ENCODE data around the gene FRMPD1.
A peak's percentile ranks its signal among the peaks of the same experiment; 100 is the strongest.
"Not testable (repeated sequence)": the region's sequence is repeated elsewhere in the genome, so short reads cannot be mapped to it uniquely, and the experiment has no call there.

Gene FRMPD1

GRCh38 chr9:37650873-37651768 lies at the start of gene FRMPD1:
TSS of gene FRMPD1 (plus strand) at chr9:37650954. CDS start at chr9:37692642, 41,688 bp downstream.
- no peak for DNase-seq (ENCODE audit: low read depth in 2 of 2)

DNA sequence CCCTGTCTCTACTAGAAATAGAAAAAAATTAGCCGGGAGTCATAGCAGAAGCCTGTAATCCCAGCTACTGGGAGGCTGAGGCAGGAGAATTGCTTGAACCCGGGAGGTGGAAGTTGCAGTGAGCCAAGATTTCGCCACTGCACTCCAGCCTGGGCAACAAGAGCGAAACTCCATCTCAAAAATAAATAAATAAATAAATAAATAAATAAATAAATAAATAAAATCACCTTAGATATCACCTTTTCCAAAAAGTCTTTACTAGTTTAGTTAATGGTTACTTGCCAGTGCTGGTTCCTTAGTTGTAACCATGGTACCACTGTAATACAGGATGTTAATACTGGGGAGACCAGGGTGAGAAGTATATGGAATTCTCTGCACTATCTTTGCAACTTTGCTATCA lies 48.7 kb upstream of the FRMPD1 start:
- not testable (repeated sequence) for DNase-seq (ENCODE audit: low read depth in 2 of 2)

DNA sequence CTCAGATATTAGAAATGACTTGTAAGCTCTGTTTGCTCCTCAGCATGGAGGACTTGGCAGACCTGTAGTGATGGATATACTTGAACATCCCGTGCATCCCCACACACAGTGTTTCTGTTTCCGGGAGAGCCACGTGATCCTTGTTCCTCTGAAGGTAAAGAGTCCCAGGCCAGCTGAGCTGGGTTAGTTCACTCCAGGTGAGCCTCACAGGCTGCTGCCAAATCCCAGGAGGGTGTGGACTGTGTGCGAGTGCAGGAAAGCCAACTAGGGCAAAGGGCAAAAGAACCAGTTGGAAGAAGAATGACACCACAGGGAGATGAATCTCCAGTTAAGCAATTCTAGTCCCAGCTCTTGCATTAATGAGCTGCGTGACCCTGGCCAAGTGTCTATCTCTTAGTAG lies 47.9 kb upstream of the FRMPD1 start:
- no peak for DNase-seq (ENCODE audit: low read depth in 2 of 2)

GRCh38 chr9:37604296-37604695 lies 46.5 kb upstream of the FRMPD1 start:
- DNase-seq (ENCODE audit: low read depth in 2 of 2) = no peak

GRCh38 chr9:37608250-37608649 lies 42.5 kb upstream of the FRMPD1 start:
- DNase-seq (ENCODE audit: low read depth in 2 of 2) = no peak

DNA sequence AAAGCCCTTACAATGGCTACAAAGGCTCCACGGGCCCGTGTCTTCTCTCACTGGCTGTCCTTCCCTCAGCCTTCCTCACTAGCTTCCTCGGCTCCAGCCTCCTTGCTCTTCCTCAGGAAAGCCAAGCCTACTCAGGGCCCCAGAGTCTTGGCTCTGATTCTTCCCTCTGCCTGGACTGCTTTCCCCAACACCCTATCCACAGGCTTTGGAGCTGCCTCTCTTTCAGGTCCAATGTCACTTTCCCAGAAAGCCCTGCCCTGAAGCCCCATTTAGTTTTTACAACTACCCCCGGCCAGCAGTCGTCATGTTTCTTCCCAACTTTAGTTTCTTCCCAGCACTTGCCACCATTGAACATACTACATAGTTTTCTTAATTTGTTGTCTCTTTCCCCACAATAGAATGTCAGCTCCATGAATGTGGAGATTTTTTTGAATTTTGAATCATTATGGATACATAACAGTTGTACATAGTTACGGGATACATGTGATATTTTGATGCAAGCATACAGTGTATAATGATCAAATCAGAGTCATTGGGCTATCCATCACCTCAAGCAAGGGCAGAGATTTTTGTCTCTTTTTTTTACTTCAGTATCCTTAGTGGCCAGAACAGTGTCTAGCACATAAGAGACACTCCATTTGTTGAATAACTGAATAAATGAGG lies 40.9 kb upstream of the FRMPD1 start:
- no peak for DNase-seq (ENCODE audit: low read depth in 2 of 2)

DNA sequence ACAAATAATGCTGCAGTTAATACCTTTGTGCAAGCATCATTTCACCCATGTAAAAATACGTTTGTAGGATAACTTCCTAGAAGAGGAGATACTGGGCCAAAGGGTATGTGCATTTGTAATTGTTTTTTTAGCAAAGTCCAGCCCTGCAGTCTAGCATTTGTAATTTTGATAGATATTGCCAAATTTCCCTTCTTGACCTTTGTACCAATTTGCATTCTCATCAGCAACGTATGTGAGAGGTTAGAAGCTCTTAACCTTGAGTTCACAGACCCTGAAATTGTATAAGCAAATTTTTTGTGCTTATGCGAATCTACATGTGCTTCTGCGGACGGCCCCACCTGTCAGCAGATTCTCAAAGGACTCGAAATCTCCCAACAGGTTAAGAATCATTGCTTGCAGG lies 39.7 kb upstream of the FRMPD1 start:
- DNase-seq (ENCODE audit: low read depth in 2 of 2) = no peak

- no peak for DNase-seq (ENCODE audit: low read depth in 2 of 2)
Observed at GRCh38 chr9:37611961-37612360, 38.8 kb upstream of the FRMPD1 start.

DNA sequence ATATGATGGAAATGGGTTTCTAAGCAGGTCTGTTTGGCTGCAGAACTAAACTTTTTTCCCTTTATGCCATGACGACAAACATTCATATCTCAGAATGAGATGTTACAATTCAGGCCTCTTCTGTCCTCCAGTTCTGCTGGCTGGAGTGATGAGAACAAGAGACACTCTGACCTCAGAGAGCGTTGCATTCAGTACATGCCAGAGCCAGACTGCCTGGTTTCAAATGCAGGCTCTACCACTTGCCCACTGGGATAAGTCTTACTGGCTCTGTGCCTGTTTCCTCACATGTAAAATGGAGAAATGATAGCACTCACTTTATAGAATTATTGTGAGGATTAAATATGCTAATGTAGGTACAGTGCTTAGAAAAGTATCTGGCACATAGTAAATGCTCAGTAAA lies 33.6 kb upstream of the FRMPD1 start:
- no peak for DNase-seq (ENCODE audit: low read depth in 2 of 2)

GRCh38 chr9:37617832-37618231 lies 32.9 kb upstream of the FRMPD1 start:
- DNase-seq (ENCODE audit: low read depth in 2 of 2) = no peak

GRCh38 chr9:37618817-37619216 lies 31.9 kb upstream of the FRMPD1 start:
- DNase-seq (ENCODE audit: low read depth in 2 of 2) = peak in 1 of 2 experiments; percentile 36

DNA sequence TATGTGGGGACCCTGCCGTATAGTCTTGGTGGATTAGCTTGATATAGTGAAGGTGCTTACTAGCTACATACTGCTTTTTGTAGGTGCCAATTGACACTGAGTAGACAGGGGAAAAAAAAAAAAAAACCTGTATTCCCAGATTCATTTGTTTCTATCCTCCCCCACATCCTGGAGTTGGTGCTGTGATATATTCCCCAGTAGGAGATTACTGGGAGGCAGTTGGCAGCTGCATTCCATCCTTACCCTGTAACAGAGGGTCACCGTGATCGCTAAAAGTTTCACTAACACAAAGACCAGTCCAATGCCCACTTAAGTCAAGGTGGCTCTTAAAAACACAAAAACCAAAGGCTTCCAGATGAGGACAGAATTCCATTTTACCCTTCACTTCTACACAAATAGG lies 30.9 kb upstream of the FRMPD1 start:
- DNase-seq (ENCODE audit: low read depth in 2 of 2) = no peak

GRCh38 chr9:37620396-37620795 lies 30.4 kb upstream of the FRMPD1 start:
- DNase-seq (ENCODE audit: low read depth in 2 of 2) = no peak

DNA sequence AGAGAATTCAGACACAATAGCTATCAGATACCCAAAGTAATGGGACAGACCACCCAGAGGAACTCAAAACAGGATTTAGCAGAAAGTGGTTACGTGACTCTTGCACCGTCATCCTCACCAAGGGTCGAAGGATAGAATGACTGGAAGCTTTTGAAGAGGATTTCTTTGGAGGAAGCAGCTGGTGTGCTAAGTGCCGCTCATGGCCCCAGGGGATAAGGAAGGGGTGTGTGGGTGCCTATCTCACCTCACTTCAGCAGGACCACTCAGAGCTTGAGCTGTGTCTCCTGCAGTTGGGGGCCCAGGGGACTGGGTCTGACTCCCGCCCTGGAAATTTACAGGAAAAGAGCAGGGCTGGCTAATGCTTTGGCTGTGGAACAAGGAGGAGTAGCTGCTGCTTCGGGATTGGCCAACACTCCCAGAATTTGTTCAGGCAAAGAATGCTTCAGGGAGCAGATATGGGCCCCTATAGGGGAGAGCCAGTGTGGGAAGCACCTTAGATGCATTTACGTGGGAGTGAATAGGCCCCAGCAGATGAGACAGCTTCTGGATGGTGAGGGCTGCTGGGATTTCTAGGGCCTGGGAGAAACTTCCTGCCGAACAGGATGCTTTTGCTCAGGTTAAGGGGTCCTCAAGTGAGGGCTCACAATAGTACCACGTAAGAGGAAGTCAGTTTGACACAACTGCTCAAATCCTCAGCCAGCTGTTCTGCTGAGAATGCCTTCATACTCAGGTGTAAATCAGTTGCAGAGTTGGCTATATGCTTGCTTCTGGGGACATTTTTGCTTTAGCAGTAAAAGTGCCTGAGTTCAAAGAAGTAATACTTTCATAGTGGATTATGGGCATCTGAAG lies 29.3 kb upstream of the FRMPD1 start:
- no peak for DNase-seq (ENCODE audit: low read depth in 2 of 2)

DNA sequence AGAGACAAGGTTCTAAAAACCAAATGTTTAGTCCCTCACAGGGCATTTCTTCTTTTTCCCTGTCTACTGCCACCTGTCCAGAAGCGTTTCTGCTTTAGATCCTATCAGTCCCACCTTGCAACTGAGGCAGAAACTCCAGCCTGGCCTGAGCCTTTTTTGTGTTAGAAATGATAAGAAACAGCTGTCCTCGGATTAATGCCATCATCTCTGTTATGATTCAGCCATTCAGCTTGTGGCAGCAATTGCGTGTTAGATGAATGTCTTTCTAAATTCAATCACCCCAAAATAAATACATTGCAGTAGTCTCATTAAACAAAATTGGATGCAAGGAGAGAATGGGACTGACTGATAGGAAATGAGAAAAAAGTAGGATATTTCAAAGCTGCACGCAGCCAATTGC lies 28.3 kb upstream of the FRMPD1 start:
- peak; percentile 24 to 28 for DNase-seq (ENCODE audit: low read depth in 2 of 2)

- no peak for DNase-seq (ENCODE audit: low read depth in 2 of 2)
Observed at GRCh38 chr9:37623267-37623666, 27.5 kb upstream of the FRMPD1 start.

GRCh38 chr9:37624073-37624472 lies 26.7 kb upstream of the FRMPD1 start:
- no peak for DNase-seq (ENCODE audit: low read depth in 2 of 2)

GRCh38 chr9:37625036-37625757 lies 25.6 kb upstream of the FRMPD1 start:
- DNase-seq (ENCODE audit: low read depth in 2 of 2) = no peak

DNA sequence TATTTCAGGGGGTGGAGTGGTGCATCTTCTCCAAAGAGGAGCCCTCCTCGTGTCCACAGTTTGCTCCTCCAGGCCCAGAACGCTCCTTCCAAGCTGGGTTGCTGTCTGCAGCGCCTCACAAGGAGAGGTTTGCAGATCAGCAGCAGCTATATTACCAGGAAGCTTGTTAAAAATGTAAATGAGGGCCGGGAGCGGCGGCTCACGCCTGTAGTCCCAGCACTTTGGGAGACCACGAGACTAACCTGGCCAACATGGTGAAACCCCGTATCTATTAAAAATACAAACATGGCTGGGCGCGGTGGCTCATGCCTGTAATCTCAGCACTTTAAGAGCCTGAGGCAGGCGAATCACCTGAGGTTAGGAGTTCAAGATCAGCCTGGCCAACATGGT lies 25.0 kb upstream of the FRMPD1 start:
- no peak for DNase-seq (ENCODE audit: low read depth in 2 of 2)

- no peak for DNase-seq (ENCODE audit: low read depth in 2 of 2)
Observed at GRCh38 chr9:37626708-37627292, 24.0 kb upstream of the FRMPD1 start.

GRCh38 chr9:37632479-37632878 lies 18.3 kb upstream of the FRMPD1 start:
- no peak for DNase-seq (ENCODE audit: low read depth in 2 of 2)

All from fibroblast of skin of left quadriceps (primary cell).